GM12874 (cell line): ENCODE data around the gene RAB12.

Experiments used
- CTCF ChIP-seq: IDR thresholded peaks from 2 replicates; pipeline ENCODE4 v1.5.1; 2011; ENCODE audit warnings: low read depth, mild to moderate bottlenecking, control low read depth, low read length, moderate library complexity; ENCODE audit not compliant: insufficient read depth

Gene RAB12

GRCh38 chr18:8657873-8658470 lies 48.7 kb downstream of the RAB12 start:
- no peak for TF ChIP-seq CTCF

GRCh38 chr18:8658858-8659485 lies 49.7 kb downstream of the RAB12 start:
- TF ChIP-seq CTCF = no peak

- no peak for TF ChIP-seq CTCF
These were observed 50.5 kb downstream of the RAB12 start for GRCh38 chr18:8659609-8660242.

- no peak for TF ChIP-seq CTCF
These were observed 51.1 kb downstream of the RAB12 start for GRCh38 chr18:8660316-8660715.

GRCh38 chr18:8661754-8662559 lies 52.7 kb downstream of the RAB12 start:
- TF ChIP-seq CTCF = no peak

GRCh38 chr18:8662560-8663255 lies 53.5 kb downstream of the RAB12 start:
- no peak for TF ChIP-seq CTCF
